ENCODE measurements around the gene PHC1.
A peak's percentile ranks its signal among the peaks of the same experiment; 100 is the strongest.

Gene PHC1

GRCh38 chr12:8914033-8914715 lies at the start of gene PHC1:
Gene PHC1 (plus strand): TSS chr12:8914509. CDS start chr12:8917678, 3,169 bp downstream.
- TF ChIP-seq CTCF (IDR thresholded peaks at IDR 0.05; ENCODE audit: insufficient read depth, low read depth, low read length, missing control alignments) = peak; percentile 75
- H3K4me3 ChIP-seq (ENCODE audit: low read length) = peak within 1 kb of the TSS; percentile 70
- DNase-seq (ENCODE audit: low read depth) = peak; percentile 64

- no peak overlapping the region for H3K4me3 ChIP-seq (ENCODE audit: low read length)
- TF ChIP-seq CTCF (IDR thresholded peaks at IDR 0.05; ENCODE audit: insufficient read depth, low read depth, low read length, missing control alignments) = no peak
- DNase-seq (ENCODE audit: low read depth) = no peak
Measured at GRCh38 chr12:8866429-8866828, 47.9 kb upstream of the PHC1 start.

GRCh38 chr12:8867009-8867408 lies 47.3 kb upstream of the PHC1 start:
- no peak overlapping the region for H3K4me3 ChIP-seq (ENCODE audit: low read length)
- no peak for DNase-seq (ENCODE audit: low read depth)
- no peak for TF ChIP-seq CTCF (IDR thresholded peaks at IDR 0.05; ENCODE audit: insufficient read depth, low read depth, low read length, missing control alignments)

GRCh38 chr12:8867786-8868185 lies 46.5 kb upstream of the PHC1 start:
- TF ChIP-seq CTCF (IDR thresholded peaks at IDR 0.05; ENCODE audit: insufficient read depth, low read depth, low read length, missing control alignments) = no peak
- H3K4me3 ChIP-seq (ENCODE audit: low read length) = no peak overlapping the region
- DNase-seq (ENCODE audit: low read depth) = no peak

GRCh38 chr12:8870586-8870985 lies 43.7 kb upstream of the PHC1 start:
- H3K4me3 ChIP-seq (ENCODE audit: low read length) = no peak overlapping the region
- no peak for DNase-seq (ENCODE audit: low read depth)
- TF ChIP-seq CTCF (IDR thresholded peaks at IDR 0.05; ENCODE audit: insufficient read depth, low read depth, low read length, missing control alignments) = no peak

GRCh38 chr12:8871068-8871467 lies 43.2 kb upstream of the PHC1 start:
- no peak overlapping the region for H3K4me3 ChIP-seq (ENCODE audit: low read length)
- TF ChIP-seq CTCF (IDR thresholded peaks at IDR 0.05; ENCODE audit: insufficient read depth, low read depth, low read length, missing control alignments) = no peak
- DNase-seq (ENCODE audit: low read depth) = no peak

GRCh38 chr12:8876887-8877286 lies 37.4 kb upstream of the PHC1 start:
- H3K4me3 ChIP-seq (ENCODE audit: low read length) = no peak overlapping the region
- no peak for TF ChIP-seq CTCF (IDR thresholded peaks at IDR 0.05; ENCODE audit: insufficient read depth, low read depth, low read length, missing control alignments)

More at GRCh38 chr12:8876887-8877286, 37.4 kb upstream of the PHC1 start:
- DNase-seq (ENCODE audit: low read depth) = no peak
